Stimulated activated CD8-positive, alpha-beta memory T cell treated with anti-CD3 and anti-CD28 coated beads, Interleukin-15, amount 100 ng/mL, for 48 hours (primary cell): ENCODE data around the gene UPP2.

Source experiments
- DNase-seq, 2 donors: peaks; one replicate each; pipeline ENCODE4 v3.0.0-alpha.2; 2020; ENCODE audit warnings: low read depth in 2 of 2

Gene UPP2

DNA sequence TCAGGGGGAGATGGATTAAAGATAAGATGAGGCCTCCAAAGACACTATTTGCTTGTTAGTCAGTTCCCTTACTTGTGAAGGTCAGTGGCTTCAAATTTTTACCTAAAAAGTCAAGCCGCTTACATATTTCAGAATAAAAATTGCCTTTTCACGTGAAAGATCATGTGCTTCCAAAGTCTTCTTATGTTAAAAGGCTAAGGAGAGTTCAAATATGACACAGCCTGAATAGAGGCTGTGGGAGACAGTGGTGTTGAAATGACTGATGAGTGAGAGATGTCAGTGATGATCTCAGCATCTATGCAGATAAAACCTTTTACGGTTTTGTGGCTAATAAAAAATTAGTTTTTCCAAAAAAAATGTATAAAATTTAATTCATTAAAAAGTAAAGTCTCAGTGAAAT lies 40.5 kb downstream of the UPP2 start:
- DNase-seq = no peak

DNA sequence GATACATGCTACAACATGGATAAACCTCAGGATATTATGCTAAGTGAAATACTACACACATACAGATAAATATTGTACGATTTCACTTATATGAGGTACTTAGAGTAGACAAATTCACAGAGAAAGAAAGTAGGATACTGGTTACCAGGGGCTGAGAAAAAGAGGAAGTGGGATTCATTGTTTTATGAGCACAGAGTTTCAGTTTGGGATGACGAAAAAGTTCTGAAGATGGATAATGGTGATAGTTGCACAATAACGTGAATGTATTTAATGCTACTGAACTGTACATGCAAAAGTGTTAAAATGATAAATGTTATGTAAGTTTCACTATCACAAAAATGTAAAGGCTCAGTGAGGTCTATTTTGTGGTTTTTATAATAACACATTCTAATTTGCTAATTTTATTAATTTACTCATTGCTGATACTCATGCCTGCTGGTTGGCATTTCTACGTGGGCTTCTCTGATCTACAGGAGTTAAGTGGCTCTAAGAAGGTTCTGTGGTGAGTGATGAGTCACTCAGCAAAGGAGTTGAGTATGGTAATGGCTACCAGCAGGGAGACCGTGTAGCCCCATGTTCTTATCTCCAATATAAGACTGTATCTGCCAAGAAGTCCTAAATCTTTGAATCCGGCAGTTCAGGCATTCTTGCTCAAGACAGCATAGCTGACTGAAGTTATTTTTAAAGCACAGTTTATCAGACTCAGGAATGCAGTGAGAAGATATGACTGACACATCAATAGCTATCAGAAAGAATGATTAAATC lies 41.1 kb downstream of the UPP2 start:
- no peak for DNase-seq

DNA sequence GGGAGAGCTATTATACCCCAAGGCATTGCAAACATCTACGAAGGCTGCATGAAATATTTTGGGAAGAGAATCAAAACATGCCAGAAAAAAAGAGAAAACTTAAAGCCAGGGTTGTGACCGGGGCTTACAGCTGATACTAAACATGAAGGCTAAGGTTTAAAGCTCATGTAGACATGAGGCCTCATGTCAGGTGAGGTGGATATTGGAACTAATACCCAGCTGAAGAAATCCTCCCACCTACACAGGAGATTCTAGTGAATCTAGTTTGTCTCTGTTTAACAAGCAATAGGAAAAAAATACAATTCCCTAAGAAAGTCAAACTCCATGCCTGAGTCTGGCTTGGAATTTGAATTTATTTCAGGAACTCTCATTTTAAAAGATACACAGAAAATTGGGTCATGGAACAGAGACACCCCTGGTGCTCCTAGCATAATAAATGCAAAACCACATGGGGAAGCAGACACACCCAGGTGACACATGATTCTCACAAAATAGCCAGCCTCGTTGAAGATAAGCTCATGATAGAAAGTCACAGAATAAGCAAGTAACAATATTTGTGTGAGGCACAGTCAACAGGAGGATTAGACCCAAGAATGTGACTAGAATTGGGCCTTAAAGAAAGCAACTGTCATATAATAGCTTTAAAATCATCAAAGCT lies 42.2 kb downstream of the UPP2 start:
- DNase-seq = no peak

DNA sequence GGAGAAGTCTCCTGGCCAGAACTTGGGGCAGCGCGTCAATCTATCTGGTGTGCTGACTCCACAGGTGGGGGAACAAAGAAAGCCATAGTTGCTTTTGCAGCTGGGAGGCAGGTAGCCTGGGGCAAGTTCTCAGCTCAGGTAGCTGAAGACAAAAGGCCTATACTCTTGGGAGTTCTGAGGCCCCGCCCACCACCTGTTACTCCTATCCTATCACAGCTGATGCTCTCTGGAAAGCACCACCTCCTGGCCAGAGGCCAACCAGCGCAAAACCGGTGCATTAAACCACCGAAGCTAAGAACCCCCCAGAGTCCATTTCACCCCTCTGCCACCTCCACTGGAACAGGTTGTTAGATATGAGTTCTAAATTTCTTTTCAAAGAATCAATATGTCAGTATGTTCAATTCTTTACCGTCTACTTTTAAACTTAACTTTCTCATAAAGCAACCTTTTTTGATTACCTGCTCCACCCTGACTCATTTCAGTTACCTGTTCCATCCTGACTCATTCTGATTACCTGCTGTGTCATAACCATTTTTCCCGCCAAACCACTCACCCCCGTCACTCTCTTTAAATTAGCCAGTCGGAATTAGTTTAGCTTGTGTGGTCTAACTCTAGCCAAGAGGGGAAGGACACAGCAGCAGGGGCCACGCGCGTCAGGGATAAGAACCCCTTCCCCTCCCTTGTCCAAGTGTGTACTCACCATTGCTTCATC lies 43.4 kb downstream of the UPP2 start:
- DNase-seq = no peak

DNA sequence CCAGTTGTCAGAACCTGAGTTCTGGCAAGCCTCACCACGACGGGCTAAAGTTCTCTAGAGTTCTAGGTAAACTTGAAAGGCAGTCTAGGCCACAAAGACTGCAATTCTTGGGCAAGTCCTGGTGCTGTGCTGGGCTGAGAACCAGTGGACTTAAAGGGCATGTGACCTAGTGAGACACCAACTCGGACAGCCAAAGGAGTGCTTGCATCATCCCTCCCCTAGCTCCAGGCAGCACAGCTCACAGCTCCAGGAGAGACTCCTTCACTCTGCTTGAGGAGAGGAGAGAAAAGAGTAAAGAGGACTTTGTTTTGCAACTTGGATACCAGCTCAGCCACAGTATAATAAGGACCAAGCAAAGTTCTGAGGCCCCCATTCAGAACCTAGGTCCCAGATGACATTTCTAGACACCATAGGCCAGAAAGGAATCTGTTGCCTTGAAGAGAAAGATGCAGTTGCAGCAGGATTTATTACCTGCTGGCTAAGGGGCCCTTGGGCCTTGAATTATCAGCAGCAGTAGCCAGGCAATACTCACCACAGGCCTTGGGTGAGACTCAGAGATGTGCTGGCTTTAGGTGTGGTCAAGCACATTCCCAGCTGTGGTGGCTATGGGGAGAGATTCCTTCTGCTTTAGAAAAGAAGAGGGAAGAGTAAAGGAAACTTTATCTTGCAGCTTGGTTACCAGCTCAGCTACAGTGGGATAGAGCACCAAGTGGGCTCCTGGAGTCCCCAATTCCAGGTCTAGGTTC lies 51.8 kb downstream of the UPP2 start:
- DNase-seq = no peak

DNA sequence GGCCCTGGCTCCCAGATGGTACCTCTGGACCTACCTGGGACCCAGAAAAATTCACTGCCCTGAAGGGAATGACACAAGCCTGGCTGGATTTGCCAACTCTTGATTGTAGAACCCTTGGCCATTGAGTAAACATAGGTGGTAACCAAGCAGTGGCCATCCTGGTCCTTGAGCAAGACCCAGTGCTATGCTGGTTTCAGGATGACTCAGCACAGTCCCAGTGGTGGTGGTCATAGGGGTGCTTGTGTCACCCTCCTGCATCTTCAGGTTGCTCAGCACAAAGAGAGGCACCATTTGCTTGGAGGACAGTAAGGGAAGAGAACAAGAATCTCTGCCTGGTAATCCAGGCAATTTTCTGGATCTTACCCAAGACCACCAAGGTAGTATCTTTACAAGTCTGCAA lies 52.9 kb downstream of the UPP2 start:
- no peak for DNase-seq

DNA sequence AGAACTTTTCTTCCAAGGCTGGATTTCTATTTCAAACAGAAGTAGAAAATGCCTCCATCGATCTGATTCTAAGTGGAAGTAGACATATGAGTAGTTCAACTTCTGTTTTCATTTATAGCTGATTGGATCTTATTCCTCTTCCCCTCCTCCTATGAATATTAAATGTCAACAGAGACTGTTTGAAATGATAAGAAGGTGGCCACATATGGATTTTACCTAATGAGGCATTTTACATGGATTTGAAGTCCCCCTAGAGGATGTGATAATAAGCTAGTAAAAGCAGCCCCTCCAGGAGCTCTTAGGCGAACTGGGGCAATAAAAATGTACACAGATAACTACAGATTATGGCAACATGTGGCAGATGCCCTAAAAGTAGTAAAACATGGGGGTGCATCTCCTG lies 71.0 kb downstream of the UPP2 start:
- DNase-seq = no peak

DNA sequence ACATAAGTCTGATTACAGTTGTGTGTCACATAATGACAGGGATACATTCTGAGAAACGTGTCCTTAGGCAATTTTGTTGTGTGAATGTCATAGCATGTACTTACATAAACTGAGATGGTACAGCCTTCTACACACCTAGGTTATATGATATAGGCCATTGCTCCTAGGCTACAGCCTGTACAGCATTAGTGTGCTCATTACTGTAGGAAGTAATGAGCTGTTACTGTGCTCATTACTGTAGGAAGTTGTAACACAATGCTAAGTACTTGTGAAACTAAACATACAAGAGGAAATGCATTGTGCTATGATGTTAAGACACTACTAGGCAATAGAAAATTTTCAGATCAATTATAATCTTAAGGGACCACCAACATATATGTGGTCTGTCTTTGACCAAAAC lies 72.8 kb downstream of the UPP2 start:
- DNase-seq = no peak

DNA sequence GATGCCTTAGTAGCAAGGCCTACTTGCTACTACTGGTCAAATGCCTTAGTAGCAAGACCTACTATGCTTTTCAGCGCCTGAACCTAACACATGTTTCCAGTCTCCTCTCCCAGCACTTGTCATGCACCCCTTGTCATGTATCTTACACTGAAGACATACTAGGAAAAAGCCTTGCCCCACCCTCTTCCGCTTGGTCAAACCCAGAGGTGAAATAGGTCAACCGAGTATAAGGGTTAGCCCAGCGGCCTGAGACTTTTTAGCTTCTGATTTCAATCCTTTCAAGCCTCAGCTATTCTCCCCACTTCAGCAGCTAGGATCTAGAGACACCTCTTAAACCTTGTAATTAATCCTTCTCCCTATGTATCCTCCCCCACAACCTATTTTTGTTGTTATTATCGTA lies 73.3 kb downstream of the UPP2 start:
- DNase-seq = no peak

DNA sequence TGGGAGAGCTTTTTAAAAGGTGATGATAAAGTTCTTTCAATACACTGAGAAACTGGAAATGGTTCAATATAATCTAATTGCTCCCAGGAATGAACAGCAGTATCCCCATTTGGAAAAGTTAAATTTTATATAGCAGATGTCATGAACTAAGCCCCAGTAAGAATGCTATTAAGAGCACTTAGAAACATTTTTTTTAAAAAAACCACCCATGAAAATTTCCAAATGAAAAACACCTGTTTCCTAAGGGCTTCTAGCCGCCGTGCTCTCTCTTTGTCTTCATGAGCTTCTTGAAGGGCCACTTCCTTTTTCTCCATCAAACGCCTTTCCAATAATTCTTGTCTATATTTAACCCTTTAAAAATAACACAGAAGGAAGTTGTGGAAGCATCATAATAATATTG lies 77.0 kb downstream of the UPP2 start:
- DNase-seq = no peak

DNA sequence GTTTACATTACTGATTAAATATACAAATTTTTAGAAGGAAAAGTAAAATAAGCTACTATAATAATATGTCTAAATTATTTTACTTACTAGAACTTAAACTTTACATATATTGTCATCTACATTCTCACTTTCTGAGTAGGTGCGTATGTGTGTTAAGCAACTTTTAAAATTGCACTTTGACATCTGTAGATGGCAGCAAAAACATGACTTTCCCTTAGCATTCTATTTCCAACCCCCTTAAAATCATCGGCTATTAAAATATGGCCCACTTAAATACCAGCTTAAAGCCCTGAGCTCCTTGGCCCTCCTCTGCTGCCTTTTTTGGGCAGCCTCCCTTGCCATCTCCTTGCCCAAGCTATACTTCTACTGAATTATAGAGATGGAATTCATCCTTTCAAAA lies 78.0 kb downstream of the UPP2 start:
- no peak for DNase-seq

DNA sequence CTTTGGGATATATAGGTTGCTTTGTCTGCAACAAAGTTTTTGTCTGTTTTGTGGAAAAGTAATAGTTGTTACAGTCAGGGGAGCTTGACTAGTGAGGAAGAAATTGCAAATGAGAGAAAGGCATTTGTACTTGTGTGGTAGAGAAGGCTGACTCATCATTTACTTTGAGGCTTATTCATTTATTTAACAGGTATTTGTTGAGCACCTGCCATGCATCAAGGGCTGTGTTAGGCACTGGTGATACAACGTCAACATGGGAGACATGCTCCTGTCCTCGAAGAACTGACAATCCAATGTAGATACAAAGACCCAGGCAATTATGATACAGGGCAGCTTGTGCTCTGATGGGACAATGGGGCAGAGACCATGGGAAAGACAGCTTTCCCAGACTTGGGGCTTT lies 79.5 kb downstream of the UPP2 start:
- DNase-seq = no peak

DNA sequence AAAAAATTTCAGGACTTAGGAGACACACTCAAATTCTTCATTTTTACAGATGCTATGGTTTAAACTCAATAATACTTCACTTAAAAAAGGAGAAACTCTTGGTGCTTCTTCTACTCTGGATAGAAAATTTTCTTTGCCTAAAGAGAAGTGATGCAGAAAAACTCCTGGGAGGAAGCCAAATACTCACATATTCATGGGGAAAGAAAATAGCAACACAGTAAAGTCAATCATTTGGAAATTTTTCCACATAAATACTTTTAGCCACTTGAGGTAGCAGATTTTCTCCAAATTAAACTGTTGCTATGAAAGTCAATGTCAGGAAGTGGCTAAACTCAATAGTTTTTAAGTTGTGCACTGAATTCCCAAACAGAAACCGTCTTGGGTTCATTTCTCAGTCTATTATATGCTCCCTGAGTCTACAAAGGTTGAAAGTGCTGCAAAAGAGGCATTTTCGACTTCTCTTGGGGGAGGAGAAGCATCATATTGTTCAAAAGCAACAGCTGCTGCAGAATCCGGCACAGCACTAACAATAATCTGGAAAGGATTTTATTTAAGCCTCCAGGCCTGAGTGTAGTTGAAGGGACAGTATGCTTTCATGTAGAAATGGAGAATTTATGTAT lies 81.1 kb downstream of the UPP2 start:
- DNase-seq = no peak

DNA sequence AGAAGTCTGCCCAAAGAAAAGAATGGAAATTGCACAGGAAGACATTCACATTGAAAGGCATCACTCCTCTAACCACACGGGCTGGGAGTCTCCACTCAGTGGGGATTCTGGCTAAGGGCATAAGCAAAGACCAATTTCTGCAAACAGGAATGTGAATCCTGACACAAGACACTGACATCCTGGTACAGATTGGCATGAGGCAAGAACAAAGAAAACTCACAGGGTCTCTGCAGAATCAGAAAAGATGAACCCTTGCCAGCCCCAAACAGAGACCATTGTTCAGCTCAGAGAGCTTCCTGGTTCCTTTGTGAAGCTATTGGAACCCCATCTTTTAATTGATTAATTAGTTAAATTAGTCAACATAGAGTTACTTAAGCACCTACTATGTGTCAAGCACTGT lies 82.3 kb downstream of the UPP2 start:
- no peak for DNase-seq

DNA sequence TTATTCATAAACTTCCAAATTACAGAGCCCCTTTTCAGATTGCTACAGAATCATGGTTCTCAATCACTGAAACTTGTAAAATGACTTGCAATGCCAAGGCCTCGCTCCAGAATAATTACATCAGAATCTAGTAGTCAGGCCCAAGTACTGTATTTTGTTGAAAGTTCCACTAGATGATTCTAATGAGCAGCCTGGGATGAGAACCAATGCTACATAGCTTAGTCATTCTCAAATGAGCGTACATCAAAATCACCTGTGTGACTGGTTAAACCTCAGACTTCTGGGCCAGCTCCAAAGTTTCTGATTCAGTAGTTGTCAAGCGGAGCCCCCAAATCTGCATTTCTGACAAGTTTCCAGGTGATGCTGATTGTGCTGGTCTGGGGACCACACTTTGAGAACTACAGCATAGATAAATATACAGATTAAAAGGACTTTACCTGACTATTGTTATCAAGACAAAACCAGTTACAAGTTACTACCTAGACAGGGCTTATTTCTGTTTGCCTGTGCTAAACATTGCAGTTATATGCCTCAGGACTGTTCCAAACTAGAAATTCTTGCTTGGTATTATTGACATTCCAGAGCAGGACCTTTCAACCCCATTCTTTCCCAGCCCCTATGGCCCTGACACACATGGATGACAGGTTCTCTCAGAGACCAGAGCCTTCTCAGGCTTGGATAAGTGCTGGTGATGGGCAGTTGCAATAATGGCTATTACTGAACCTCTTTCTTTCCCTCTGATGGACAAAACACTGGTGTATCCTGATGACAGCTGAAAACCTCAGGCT lies 83.1 kb downstream of the UPP2 start:
- DNase-seq = no peak
